GM13977 (cell line): Measurements from ENCODE around the gene KLHL18.
A peak's percentile ranks its signal among the peaks of the same experiment; 100 is the strongest.

Experiments used
- DNase-seq: peaks from one replicate; pipeline ENCODE4 v3.0.0; 2012; ENCODE audit warnings: low spot score
- CTCF ChIP-seq: IDR thresholded peaks from 2 replicates; pipeline ENCODE4 v1.5.1; 2012; ENCODE audit warnings: mild to moderate bottlenecking, control low read depth; ENCODE audit not compliant: insufficient read depth; ENCODE audit errors: extremely low read depth, missing control alignments
- in situ Hi-C: fragments of 300-500 bp; cut with MboI; formaldehyde crosslinking; loops from one replicate; pipeline ENCODE4 v1.12.0; 2022; ENCODE audit warnings: low sequenced_read_pairs, low pct_unique_long_range_greater_than_20kb, mixed read lengths, inconsistent platforms; ENCODE audit not compliant: unreplicated experiment

The KLHL18 gene

GRCh38 chr3:47379411-47379899 lies 96.7 kb downstream of the KLHL18 start:
- no peak for TF ChIP-seq CTCF
- in situ Hi-C loops: no loop called here
- DNase-seq: no peak

GRCh38 chr3:47380026-47380600 lies 97.4 kb downstream of the KLHL18 start:
- no peak for DNase-seq
- TF ChIP-seq CTCF: no peak
- in situ Hi-C loops: no loop called here

- TF ChIP-seq CTCF: no peak
- peak; percentile 97 for DNase-seq
- in situ Hi-C loops: no loop called here
Measured at GRCh38 chr3:47380601-47381316, 98.0 kb downstream of the KLHL18 start, which contains the start of gene PTPN23. PTPN23 (plus strand) TSS chr3:47381021; CDS start chr3:47381097, 76 bp downstream.

GRCh38 chr3:47381317-47382157 lies 98.8 kb downstream of the KLHL18 start:
- in situ Hi-C loops: no loop called here
- DNase-seq: peak; percentile 88
- TF ChIP-seq CTCF: no peak

- TF ChIP-seq CTCF: no peak
- no peak for DNase-seq
- in situ Hi-C loops: no loop called here
Measured at GRCh38 chr3:47384425-47384824, 101.7 kb downstream of the KLHL18 start.

GRCh38 chr3:47385007-47385406 lies 102.3 kb downstream of the KLHL18 start:
- DNase-seq: no peak
- no peak for TF ChIP-seq CTCF
- in situ Hi-C loops: no loop called here
